H1 (cell line): ENCODE measurements around the gene STX18. TPM values are rescaled to one million over a fixed set of nuclear protein-coding genes. Genes with fewer than 3 reads are reported as not detected.

ENCODE experiments used
- JUND ChIP-seq: IDR thresholded peaks from 2 replicates; pipeline ENCODE4 v1.6.1; 2011; ENCODE audit warnings: mild to moderate bottlenecking, improper control_type of control experiment, low read length
- RBBP5 ChIP-seq: IDR thresholded peaks from 2 replicates; pipeline ENCODE4 v1.7.1; 2012; ENCODE audit warnings: low read depth, mild to moderate bottlenecking, inconsistent platforms, low read length, moderate library complexity, borderline replicate concordance
- polyA plus RNA-seq, 7 experiments: library from polyadenylated mRNA; depleted of rRNA in 3 of 7; stranded (reverse) in 5 of 7; unstranded in 2 of 7; fragments of >200 nt in 5 of 7; fragments of 200-250 nt in 2 of 7; gene quantifications; 1 replicate in 5 of 7; 2 replicates in 1 of 7; 4 replicates in 1 of 7; pipeline versions ENCODE4 v1.2.1 to v1.2.3, GENCODE V29; 2011 to 2013; ENCODE audit warnings: missing spikeins in 2 of 7, mixed read lengths in 2 of 7
- total RNA-seq: library from RNA; stranded (reverse); fragmentation: NEBNext Ultra II Directional; extraction: Animal tissue kit (Norgen Biotek cat#: 25700); gene quantifications from 2 replicates; pipeline ENCODE4 v1.2.1, GENCODE V29; 2021

Gene STX18
- total and polyA plus RNA-seq, 2 of the 8 experiments (the other 6 are each of a cell fraction or from before 2014, with no cell fraction given): 14.6 to 18.3 TPM

DNA sequence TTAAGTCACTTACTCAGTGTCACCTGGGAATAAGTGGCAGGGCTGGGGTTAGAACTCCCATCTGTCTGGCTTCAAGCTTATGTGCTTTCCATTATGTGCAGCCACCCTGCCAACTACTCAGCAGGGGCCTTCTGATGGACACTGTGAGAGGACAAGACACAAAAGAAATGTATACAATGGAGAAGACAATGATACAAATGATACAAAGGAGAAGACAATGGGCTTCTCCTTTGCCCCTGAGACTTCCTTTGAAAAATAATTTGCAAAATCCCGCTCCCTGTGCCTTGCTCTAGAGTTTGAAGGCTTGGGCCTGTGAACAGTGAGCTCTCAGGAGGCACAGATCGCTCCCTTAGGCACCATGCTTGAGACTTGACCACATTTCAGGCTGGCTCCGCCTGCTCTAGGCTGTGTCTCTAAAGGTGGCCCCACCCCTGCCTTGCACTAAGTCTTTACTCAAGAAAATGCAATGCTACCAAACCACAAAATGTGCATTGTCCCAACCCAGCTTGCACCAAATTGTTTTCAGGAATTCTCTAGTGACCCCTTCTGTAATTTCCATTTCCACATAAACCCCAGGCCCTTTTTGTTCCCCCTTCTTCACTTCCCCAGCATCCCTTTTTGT lies 27.1 kb upstream of the STX18 start (continued):
- TF ChIP-seq RBBP5 (no peak), JUND (no peak)
